HCT116 (cell line): ENCODE data around the gene MALL. TPM values are rescaled to one million over a fixed set of nuclear protein-coding genes. Genes with fewer than 3 reads are reported as not detected.
A peak's percentile ranks its signal among the peaks of the same experiment; 100 is the strongest.

ENCODE experiments used
- ATAC-seq: fragments of 200-7000 bp; cut with Tn5 transposase; 2 replicates; pipeline ENCODE4 v1.9.1; 2020; ENCODE audit warnings: mild to moderate bottlenecking, moderate library complexity
- BruUV-seq: library from RNA; stranded (reverse); fragments of 400-500 nt; replicated peaks from 2 replicates; lab custom pipeline; 2021; lab: Mats Ljungman, UMichigan
- CTCF ChIA-PET: fragments of 300-600 bp; sonication (Branson Sonifier 250); formaldehyde crosslinking; loops from one replicate; lab custom pipeline; 2021; ENCODE audit warnings: antibody characterized with exemption; lab: Charles Lee
- POLR2A ChIA-PET: fragments of 300-600, 350-600 bp; sonication (Branson Sonifier 250); formaldehyde crosslinking; loops from one replicate; lab custom pipeline; 2021; ENCODE audit warnings: antibody characterized with exemption; lab: Charles Lee
- RAD21 ChIA-PET, 2 experiments: fragments of 300-600 bp; sonication (Branson Sonifier 250); formaldehyde crosslinking; loops; one replicate each; lab custom pipeline; 2023; ENCODE audit warnings: low total read pairs in 2 of 2; ENCODE audit not compliant: uncharacterized antibody in 2 of 2, unreplicated experiment in 2 of 2, low non-redundant PET in 1 of 2; lab: Charles Lee
- DNase-seq: peaks from one replicate; pipeline ENCODE4 v3.0.0-alpha.2; 2010; ENCODE audit warnings: low read depth, low spot score
- H2AFZ ChIP-seq: fragments of 200-600 bp; shearing (Covaris generic), sonication (generic); 2 replicates; pipeline ENCODE4 v1.6.1; 2017; ENCODE audit warnings: low read depth, mixed run types, mixed read lengths, antibody characterized with exemption, low read length; ENCODE audit not compliant: poor library complexity, severe bottlenecking
- H3K27ac ChIP-seq: 2 replicates; pipeline ENCODE4 v1.5.1; 2012; ENCODE audit warnings: low read depth, low read length
- H3K27me3 ChIP-seq: fragments of 200-600 bp; sonication (generic); 2 replicates; pipeline ENCODE4 v1.6.1; 2016; ENCODE audit warnings: mixed run types, low read length, mixed read lengths; ENCODE audit not compliant: insufficient read depth
- H3K36me3 ChIP-seq, 2 experiments: fragments of 200-500 bp in 1 of 2; fragments of 200-600 bp in 1 of 2; sonication (Bioruptor generic) in 1 of 2; sonication (generic) in 1 of 2; 2 replicates each; pipeline versions ENCODE4 v1.5.1 to v1.6.1; 2014 to 2016; ENCODE audit warnings: low read length in 2 of 2, inconsistent platforms in 1 of 2, mixed read lengths in 1 of 2, mixed run types in 1 of 2; ENCODE audit not compliant: insufficient read depth in 2 of 2, control insufficient read depth in 1 of 2
- H3K4me1 ChIP-seq, 2 experiments: fragments of 200-600 bp in 1 of 2; sonication (generic) in 1 of 2; 2 replicates each; pipeline versions ENCODE4 v1.5.1 to v1.6.1; 2012 to 2017; ENCODE audit warnings: low read length in 2 of 2, inconsistent platforms in 1 of 2, mild to moderate bottlenecking in 1 of 2, mixed read lengths in 1 of 2, mixed run types in 1 of 2, moderate library complexity in 1 of 2; ENCODE audit not compliant: insufficient read depth in 2 of 2, control insufficient read depth in 1 of 2
- H3K4me2 ChIP-seq: fragments of 200-600 bp; sonication (generic); 2 replicates; pipeline ENCODE4 v1.6.1; 2017; ENCODE audit warnings: mixed run types, low read length, mixed read lengths
- H3K4me3 ChIP-seq, 2 experiments: fragments of 200-600 bp in 1 of 2; sonication (generic) in 1 of 2; replicated peaks in 1 of 2; 2 replicates each; pipeline ENCODE4 v1.5.1; 2011 to 2016; ENCODE audit warnings: low read length in 2 of 2, control low read depth in 1 of 2, low read depth in 1 of 2, mild to moderate bottlenecking in 1 of 2, mixed read lengths in 1 of 2, mixed run types in 1 of 2
- H3K79me2 ChIP-seq: fragments of 200-600 bp; sonication (generic); 2 replicates; pipeline ENCODE4 v1.6.1; 2017; ENCODE audit warnings: mild to moderate bottlenecking, mixed run types, low read length, moderate library complexity, mixed read lengths; ENCODE audit not compliant: insufficient read depth
- H3K9ac ChIP-seq: fragments of 200-600 bp; sonication (generic); 2 replicates; pipeline ENCODE4 v1.6.1; 2016; ENCODE audit warnings: low read length, mixed read lengths
- H3K9me2 ChIP-seq: fragments of 200-600 bp; sonication (generic), shearing (Covaris generic); 2 replicates; pipeline ENCODE4 v1.6.1; 2017; ENCODE audit warnings: mixed run types, mild to moderate bottlenecking, moderate library complexity; ENCODE audit not compliant: insufficient read depth
- H3K9me3 ChIP-seq, 2 experiments: fragments of 200-500 bp in 1 of 2; fragments of 200-600 bp in 1 of 2; sonication (Bioruptor generic) in 1 of 2; sonication (generic) in 1 of 2; 2 replicates each; pipeline ENCODE4 v1.6.1; 2014 to 2017; ENCODE audit warnings: low read length in 2 of 2, mixed read lengths in 2 of 2, inconsistent platforms in 1 of 2, low read depth in 1 of 2, mild to moderate bottlenecking in 1 of 2, mixed run types in 1 of 2, moderate library complexity in 1 of 2; ENCODE audit not compliant: control insufficient read depth in 1 of 2, insufficient read depth in 1 of 2
- H4K20me1 ChIP-seq: fragments of 200-600 bp; sonication (generic), shearing (Covaris generic); 2 replicates; pipeline ENCODE4 v1.6.1; 2017; ENCODE audit warnings: mixed run types, mild to moderate bottlenecking, moderate library complexity; ENCODE audit not compliant: insufficient read depth
- ATF3 ChIP-seq: IDR thresholded peaks from 2 replicates; pipeline ENCODE4 v1.6.1; 2012
- EGR1 ChIP-seq: IDR thresholded peaks from 2 replicates; pipeline ENCODE4 v1.6.1; 2012; ENCODE audit warnings: low read depth
- EZH2 ChIP-seq: fragments of 200-600 bp; sonication (generic); IDR thresholded peaks from 2 replicates; pipeline ENCODE4 v1.6.1; 2017; ENCODE audit warnings: antibody characterized with exemption, mixed run types
- EZH2phosphoT487 ChIP-seq: fragments of 200-600 bp; IDR thresholded peaks from 2 replicates; pipeline ENCODE4 v1.6.1; 2018; ENCODE audit warnings: antibody characterized with exemption, borderline replicate concordance
- FOSL1 ChIP-seq: IDR thresholded peaks from 2 replicates; pipeline ENCODE4 v1.6.1; 2012; ENCODE audit warnings: low read depth
- POLR2AphosphoS5 ChIP-seq: IDR thresholded peaks from 2 replicates; pipeline ENCODE4 v1.6.1; 2011; ENCODE audit warnings: mild to moderate bottlenecking, low read depth, low read length, moderate library complexity
- RAD21 ChIP-seq: IDR thresholded peaks from 2 replicates; pipeline ENCODE4 v1.6.1; 2012; ENCODE audit warnings: low read depth, mild to moderate bottlenecking
- intact Hi-C: fragments of 100-400 bp; cut with micrococcal nuclease; formaldehyde crosslinking; loops from 2 replicates; pipeline ENCODE4 v1.10.0; 2022
- total RNA-seq: library from RNA; stranded (reverse); gene quantifications from one replicate; pipeline ENCODE4 v1.2.1, GENCODE V29; 2021; ENCODE audit not compliant: unreplicated experiment
- TF ChIP-seq, protein P1 (sequence below): IDR thresholded peaks from 2 replicates; pipeline ENCODE4 v1.6.1; 2011; ENCODE audit warnings: mild to moderate bottlenecking, low read length, moderate library complexity; ENCODE audit not compliant: insufficient replicate concordance; ENCODE audit errors: extremely low read depth
- TF ChIP-seq, protein P2 (sequence below): IDR thresholded peaks from 2 replicates; pipeline ENCODE4 v1.6.1; 2012; ENCODE audit warnings: low read depth

The MALL gene
- total RNA-seq, 1 experiment from 2014 or later, result 223 TPM

DNA sequence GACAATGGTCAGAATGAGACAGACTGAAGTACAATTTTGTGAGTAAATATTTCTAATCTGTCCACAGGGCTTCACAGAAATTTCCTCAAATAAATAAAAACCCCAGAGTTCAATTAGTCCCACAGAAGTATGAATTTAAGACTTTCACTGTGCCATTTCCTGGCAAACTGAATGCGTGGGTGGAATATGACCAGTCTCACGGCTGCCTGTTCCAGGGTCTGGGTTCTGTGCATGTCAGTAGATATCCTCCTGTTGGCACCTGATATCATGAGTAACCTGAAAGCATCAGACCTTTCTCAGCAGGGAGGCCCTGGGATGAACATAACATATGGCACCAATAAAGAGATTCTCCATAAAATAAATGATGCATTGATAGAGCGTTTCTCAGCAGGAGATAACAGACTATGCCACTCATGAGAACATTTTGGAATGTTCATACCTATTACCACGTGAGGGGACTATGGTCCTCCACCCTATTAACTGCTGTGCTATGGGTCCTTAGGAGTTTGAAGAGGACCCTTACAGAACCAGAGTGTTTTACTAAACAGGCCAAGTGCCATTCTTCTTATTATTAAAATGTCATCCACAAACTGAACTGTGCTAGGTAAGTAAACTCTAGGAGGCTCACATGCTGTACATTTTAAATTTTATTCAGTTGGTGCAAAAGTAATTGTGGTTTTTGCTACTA is 10.6 kb upstream of the MALL start:
- Histone ChIP-seq H3K79me2 (no peaks in the 10 kb centered on the region), H3K4me1 (peaks cover 24 to 41% of the 10 kb centered on the region in 2 experiments), H3K4me3 (no peak overlapping the region), H3K36me3 (no peaks in the 10 kb centered on the region)
- BruUV-seq, result no TSS peak
- intact Hi-C loops, result no loop called here
- POLR2A ChIA-PET, result interaction anchor here (2.6 kb wide), 1 partner anchor 20 kb away, joined by 8 read pairs; no protein-coding TSS in a partner anchor
- TF ChIP-seq EGR1 (peak; percentile 77), EZH2 (no peak)
- TF ChIP-seq, all 23 proteins: peak for 1
- H3K9me3 ChIP-seq, result no peaks in the 10 kb centered on the region
- H2AFZ ChIP-seq, result no peak overlapping the region
- no peak for DNase-seq
- H3K27me3 ChIP-seq, result no peaks in the 10 kb centered on the region
- ChIA-PET RAD21 (no interaction called here), CTCF (no interaction called here)
- no peaks in the 10 kb centered on the region for H4K20me1 ChIP-seq
- H3K4me2 ChIP-seq, result peak overlapping the region; percentile 34; the same call in 1 of the 2 replicates
- no peak overlapping the region for H3K9ac ChIP-seq
- no peak overlapping the region for H3K27ac ChIP-seq
- H3K9me2 ChIP-seq, result no peaks in the 10 kb centered on the region
- no peak; the same call in 1 of the 2 replicates for ATAC-seq

- BruUV-seq, result no TSS peak
- intact Hi-C loops, result no loop called here
- POLR2A ChIA-PET, result interaction anchor here (2.6 kb wide), 1 partner anchor 19 kb away, joined by 8 read pairs; no protein-coding TSS in a partner anchor
- H3K27me3 ChIP-seq, result no peaks in the 10 kb centered on the region
- ATAC-seq (no peak), DNase-seq (no peak)
- peaks cover 29 to 52% of the 10 kb centered on the region in 2 experiments for H3K4me1 ChIP-seq
- H3K79me2 ChIP-seq, result no peaks in the 10 kb centered on the region
- no peak overlapping the region for H3K4me3 ChIP-seq
- CTCF ChIA-PET, result interaction anchor here (1.9 kb wide), 1 partner anchor 9 kb away, joined by 13 read pairs; the partner anchor contains the start of gene MALL
- peak overlapping the region; percentile 3 for H2AFZ ChIP-seq
- RAD21 ChIA-PET, result no interaction called here
- no peaks in the 10 kb centered on the region for H4K20me1 ChIP-seq
- no peaks in the 10 kb centered on the region for H3K9me2 ChIP-seq
- H3K4me2 ChIP-seq, result peak overlapping the region; percentile 34
- H3K9me3 ChIP-seq, result no peaks in the 10 kb centered on the region
- no peak overlapping the region for H3K27ac ChIP-seq
- no peak overlapping the region for H3K9ac ChIP-seq
- no peaks in the 10 kb centered on the region for H3K36me3 ChIP-seq
- TF ChIP-seq, protein P1, sequence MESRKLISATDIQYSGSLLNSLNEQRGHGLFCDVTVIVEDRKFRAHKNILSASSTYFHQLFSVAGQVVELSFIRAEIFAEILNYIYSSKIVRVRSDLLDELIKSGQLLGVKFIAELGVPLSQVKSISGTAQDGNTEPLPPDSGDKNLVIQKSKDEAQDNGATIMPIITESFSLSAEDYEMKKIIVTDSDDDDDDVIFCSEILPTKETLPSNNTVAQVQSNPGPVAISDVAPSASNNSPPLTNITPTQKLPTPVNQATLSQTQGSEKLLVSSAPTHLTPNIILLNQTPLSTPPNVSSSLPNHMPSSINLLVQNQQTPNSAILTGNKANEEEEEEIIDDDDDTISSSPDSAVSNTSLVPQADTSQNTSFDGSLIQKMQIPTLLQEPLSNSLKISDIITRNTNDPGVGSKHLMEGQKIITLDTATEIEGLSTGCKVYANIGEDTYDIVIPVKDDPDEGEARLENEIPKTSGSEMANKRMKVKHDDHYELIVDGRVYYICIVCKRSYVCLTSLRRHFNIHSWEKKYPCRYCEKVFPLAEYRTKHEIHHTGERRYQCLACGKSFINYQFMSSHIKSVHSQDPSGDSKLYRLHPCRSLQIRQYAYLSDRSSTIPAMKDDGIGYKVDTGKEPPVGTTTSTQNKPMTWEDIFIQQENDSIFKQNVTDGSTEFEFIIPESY, result no peak
- TF ChIP-seq ATF3 (no peak), POLR2AphosphoS5 (no peak), FOSL1 (no peak), EZH2phosphoT487 (no peak), RAD21 (no peak)
- TF ChIP-seq, protein P2, sequence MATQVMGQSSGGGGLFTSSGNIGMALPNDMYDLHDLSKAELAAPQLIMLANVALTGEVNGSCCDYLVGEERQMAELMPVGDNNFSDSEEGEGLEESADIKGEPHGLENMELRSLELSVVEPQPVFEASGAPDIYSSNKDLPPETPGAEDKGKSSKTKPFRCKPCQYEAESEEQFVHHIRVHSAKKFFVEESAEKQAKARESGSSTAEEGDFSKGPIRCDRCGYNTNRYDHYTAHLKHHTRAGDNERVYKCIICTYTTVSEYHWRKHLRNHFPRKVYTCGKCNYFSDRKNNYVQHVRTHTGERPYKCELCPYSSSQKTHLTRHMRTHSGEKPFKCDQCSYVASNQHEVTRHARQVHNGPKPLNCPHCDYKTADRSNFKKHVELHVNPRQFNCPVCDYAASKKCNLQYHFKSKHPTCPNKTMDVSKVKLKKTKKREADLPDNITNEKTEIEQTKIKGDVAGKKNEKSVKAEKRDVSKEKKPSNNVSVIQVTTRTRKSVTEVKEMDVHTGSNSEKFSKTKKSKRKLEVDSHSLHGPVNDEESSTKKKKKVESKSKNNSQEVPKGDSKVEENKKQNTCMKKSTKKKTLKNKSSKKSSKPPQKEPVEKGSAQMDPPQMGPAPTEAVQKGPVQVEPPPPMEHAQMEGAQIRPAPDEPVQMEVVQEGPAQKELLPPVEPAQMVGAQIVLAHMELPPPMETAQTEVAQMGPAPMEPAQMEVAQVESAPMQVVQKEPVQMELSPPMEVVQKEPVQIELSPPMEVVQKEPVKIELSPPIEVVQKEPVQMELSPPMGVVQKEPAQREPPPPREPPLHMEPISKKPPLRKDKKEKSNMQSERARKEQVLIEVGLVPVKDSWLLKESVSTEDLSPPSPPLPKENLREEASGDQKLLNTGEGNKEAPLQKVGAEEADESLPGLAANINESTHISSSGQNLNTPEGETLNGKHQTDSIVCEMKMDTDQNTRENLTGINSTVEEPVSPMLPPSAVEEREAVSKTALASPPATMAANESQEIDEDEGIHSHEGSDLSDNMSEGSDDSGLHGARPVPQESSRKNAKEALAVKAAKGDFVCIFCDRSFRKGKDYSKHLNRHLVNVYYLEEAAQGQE, result no peak
Measured at GRCh38 chr2:110124939-110125691, 9.5 kb upstream of the MALL start.
